ENCODE data around the gene MAP2K7.
"Not testable (repeated sequence)": the region's sequence is repeated elsewhere in the genome, so short reads cannot be mapped to it uniquely, and the experiment has no call there.

MAP2K7 gene

DNA sequence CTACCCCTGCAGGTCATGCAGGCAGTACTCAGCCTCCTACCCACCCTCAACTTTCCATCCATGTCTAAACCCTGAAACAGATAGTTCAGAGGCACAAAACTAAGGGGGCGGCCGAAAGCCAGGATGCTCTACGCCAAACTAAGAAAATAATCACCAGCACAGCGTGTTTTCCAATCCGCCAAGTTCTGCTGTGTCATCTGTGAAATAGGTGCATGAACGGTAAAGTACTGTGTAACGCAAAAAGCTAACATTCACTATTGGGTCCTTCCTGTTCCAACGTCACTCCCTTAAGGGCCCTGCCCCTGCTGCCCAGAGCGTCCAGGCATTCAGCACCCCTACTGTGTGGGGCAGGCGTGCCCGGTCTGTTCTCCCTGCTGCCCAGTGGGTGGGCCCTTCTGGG is 52.0 kb downstream of the MAP2K7 start (continued):
- TF ChIP-seq TOX (CRISPR knock-in tag; IDR thresholded peaks at IDR 0.05; ENCODE audit: borderline replicate concordance) (no peak), ZNF565 (CRISPR knock-in tag; conservative IDR thresholded peaks at IDR 0.05; ENCODE audit: low read depth) (no peak)

GRCh38 chr19:7959211-7959610 is 55.5 kb downstream of the MAP2K7 start:
- no peak for ATAC-seq
- TF ChIP-seq POU6F1 (CRISPR knock-in tag; IDR thresholded peaks at IDR 0.05; ENCODE audit: borderline replicate concordance, low read depth) (no peak), CSRNP3 (CRISPR knock-in tag; IDR thresholded peaks at IDR 0.05) (no peak), TSHZ2 (CRISPR knock-in tag; IDR thresholded peaks at IDR 0.05) (no peak), SNAI2 (CRISPR knock-in tag; IDR thresholded peaks at IDR 0.05) (no peak), ZC3H10 (CRISPR knock-in tag; IDR thresholded peaks at IDR 0.05) (no peak), ZNF565 (CRISPR knock-in tag; conservative IDR thresholded peaks at IDR 0.05; ENCODE audit: low read depth) (no peak), RARB (CRISPR knock-in tag; IDR thresholded peaks at IDR 0.05) (no peak), ZNF70 (CRISPR knock-in tag; IDR thresholded peaks at IDR 0.05) (no peak), ZFP3 (CRISPR knock-in tag; IDR thresholded peaks at IDR 0.05) (no peak), TOX (CRISPR knock-in tag; IDR thresholded peaks at IDR 0.05; ENCODE audit: borderline replicate concordance) (no peak), OSR1 (CRISPR knock-in tag; IDR thresholded peaks at IDR 0.05) (no peak), TCF4 (CRISPR knock-in tag; IDR thresholded peaks at IDR 0.05; ENCODE audit: borderline replicate concordance) (no peak), GLIS3 (CRISPR knock-in tag; IDR thresholded peaks at IDR 0.05) (no peak), PPARA (CRISPR knock-in tag; IDR thresholded peaks at IDR 0.05; ENCODE audit: borderline replicate concordance) (no peak), ARNTL (CRISPR knock-in tag; IDR thresholded peaks at IDR 0.05; ENCODE audit: borderline replicate concordance, low read depth) (no peak), ZFP30 (CRISPR knock-in tag; IDR thresholded peaks at IDR 0.05) (no peak), ZNF8 (CRISPR knock-in tag; IDR thresholded peaks at IDR 0.05) (no peak)
- TF ChIP-seq, protein P1, sequence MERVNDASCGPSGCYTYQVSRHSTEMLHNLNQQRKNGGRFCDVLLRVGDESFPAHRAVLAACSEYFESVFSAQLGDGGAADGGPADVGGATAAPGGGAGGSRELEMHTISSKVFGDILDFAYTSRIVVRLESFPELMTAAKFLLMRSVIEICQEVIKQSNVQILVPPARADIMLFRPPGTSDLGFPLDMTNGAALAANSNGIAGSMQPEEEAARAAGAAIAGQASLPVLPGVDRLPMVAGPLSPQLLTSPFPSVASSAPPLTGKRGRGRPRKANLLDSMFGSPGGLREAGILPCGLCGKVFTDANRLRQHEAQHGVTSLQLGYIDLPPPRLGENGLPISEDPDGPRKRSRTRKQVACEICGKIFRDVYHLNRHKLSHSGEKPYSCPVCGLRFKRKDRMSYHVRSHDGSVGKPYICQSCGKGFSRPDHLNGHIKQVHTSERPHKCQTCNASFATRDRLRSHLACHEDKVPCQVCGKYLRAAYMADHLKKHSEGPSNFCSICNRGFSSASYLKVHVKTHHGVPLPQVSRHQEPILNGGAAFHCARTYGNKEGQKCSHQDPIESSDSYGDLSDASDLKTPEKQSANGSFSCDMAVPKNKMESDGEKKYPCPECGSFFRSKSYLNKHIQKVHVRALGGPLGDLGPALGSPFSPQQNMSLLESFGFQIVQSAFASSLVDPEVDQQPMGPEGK (CRISPR knock-in tag; IDR thresholded peaks at IDR 0.05; ENCODE audit: borderline replicate concordance): no peak

DNA sequence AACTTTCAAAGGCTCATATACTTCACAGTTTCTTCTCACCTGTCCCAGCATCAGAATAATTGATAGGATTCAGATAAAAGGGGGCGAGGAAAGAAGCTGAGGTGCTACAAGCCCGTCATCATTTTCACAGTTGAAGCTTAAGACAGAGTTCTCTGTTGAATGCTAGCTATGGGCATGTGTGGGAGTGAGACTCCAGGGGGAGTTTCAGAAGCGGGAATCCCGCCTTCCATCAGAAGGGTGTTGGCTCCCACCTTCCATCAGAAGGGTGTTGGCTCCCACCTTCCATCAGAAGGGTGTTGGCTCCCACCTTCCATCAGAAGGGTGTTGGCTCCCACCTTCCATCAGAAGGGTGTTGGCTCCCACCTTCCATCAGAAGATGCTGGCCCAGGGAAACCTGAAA is 57.4 kb downstream of the MAP2K7 start:
- not testable (repeated sequence) for ATAC-seq

DNA sequence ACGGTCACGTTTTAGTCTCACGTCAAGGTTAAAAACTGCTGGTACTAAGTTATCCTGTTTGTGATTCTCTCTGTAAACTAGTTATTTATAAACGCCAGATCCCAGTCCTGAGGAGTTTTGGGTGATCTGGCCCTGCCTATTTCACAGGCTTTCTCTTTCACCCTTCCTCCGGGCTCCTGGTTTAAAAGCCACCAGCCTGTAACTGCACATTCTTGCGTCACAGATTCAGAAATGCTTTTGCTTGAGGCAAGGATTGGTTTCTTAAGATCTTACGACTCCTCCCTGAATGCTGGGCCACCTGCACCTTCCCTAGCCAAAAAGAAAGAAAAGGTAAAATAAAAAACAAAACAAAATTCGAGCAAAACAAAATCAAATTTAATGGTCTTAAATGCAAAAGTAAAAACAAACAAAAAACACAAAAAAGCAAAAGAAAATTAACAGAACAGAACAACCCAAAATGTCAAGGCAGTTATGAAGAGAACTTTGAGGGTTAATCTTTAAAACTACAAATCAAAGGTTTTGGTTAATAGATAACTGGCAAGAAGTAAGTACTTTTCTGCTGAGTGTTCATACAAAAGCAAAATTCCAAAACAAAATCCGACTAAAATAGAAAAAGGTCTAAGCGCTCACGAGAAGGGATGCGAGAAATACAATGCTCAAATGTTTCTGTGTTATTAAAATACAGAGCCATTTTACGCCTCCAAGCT is 58.4 kb downstream of the MAP2K7 start:
- no peak for TF ChIP-seq ZFP30 (CRISPR knock-in tag; IDR thresholded peaks at IDR 0.05)
- TF ChIP-seq ZFP3 (CRISPR knock-in tag; IDR thresholded peaks at IDR 0.05): no peak
- no peak for TF ChIP-seq OSR1 (CRISPR knock-in tag; IDR thresholded peaks at IDR 0.05)
- no peak for TF ChIP-seq TOX (CRISPR knock-in tag; IDR thresholded peaks at IDR 0.05; ENCODE audit: borderline replicate concordance)
- no peak for TF ChIP-seq ZNF8 (CRISPR knock-in tag; IDR thresholded peaks at IDR 0.05)
- no peak for TF ChIP-seq PPARA (CRISPR knock-in tag; IDR thresholded peaks at IDR 0.05; ENCODE audit: borderline replicate concordance)
- no peak for TF ChIP-seq ARNTL (CRISPR knock-in tag; IDR thresholded peaks at IDR 0.05; ENCODE audit: borderline replicate concordance, low read depth)
- TF ChIP-seq, protein P1 (CRISPR knock-in tag; IDR thresholded peaks at IDR 0.05; ENCODE audit: borderline replicate concordance): no peak
- no peak for TF ChIP-seq ESRRG (CRISPR knock-in tag; IDR thresholded peaks at IDR 0.05)
- no peak for TF ChIP-seq GLIS3 (CRISPR knock-in tag; IDR thresholded peaks at IDR 0.05)
- TF ChIP-seq TSHZ2 (CRISPR knock-in tag; IDR thresholded peaks at IDR 0.05): no peak
- no peak for ATAC-seq
